H1 (cell line): ENCODE results near the gene IDH2.

ENCODE experiments used
- CHD2 ChIP-seq: IDR thresholded peaks from 2 replicates; pipeline ENCODE4 v1.6.1; 2012; ENCODE audit warnings: low read length, improper control_type of control experiment
- EZH2 ChIP-seq: fragments of 200-600 bp; sonication (generic); IDR thresholded peaks from 2 replicates; pipeline ENCODE4 v1.7.1; 2012; ENCODE audit warnings: low read depth, mild to moderate bottlenecking, moderate library complexity, low read length, inconsistent platforms; ENCODE audit not compliant: severe bottlenecking
- POLR2A ChIP-seq, 2 experiments: IDR thresholded peaks; 1 replicate in 1 of 2; 2 replicates in 1 of 2; pipeline ENCODE4 v1.6.1; 2011; ENCODE audit warnings: low read depth in 2 of 2, low read length in 2 of 2, mild to moderate bottlenecking in 2 of 2; ENCODE audit errors: control extremely low read depth in 1 of 2
- POLR2AphosphoS5 ChIP-seq: IDR thresholded peaks from 2 replicates; pipeline ENCODE4 v1.6.1; 2011; ENCODE audit warnings: low read depth, low read length
- RAD21 ChIP-seq, 2 experiments: IDR thresholded peaks in 1 of 2; conservative IDR thresholded peaks in 1 of 2; 2 replicates each; pipeline ENCODE4 v1.6.1; 2011; ENCODE audit warnings: low read depth in 2 of 2, low read length in 2 of 2, improper control_type of control experiment in 1 of 2, inconsistent platforms in 1 of 2, mild to moderate bottlenecking in 1 of 2, moderate library complexity in 1 of 2
- RNF2 ChIP-seq: fragments of 200-900, 300-1000 bp; sonication (generic); IDR thresholded peaks from 2 replicates; pipeline ENCODE4 v1.7.1; 2016; ENCODE audit warnings: borderline replicate concordance, low read depth, mild to moderate bottlenecking, antibody characterized with exemption, low read length; ENCODE audit not compliant: poor library complexity, severe bottlenecking; ENCODE audit errors: missing control alignments
- ZNF274 ChIP-seq: IDR thresholded peaks from 2 replicates; pipeline ENCODE4 v1.7.0; 2012; ENCODE audit warnings: low read length, borderline replicate concordance; ENCODE audit errors: extremely low read depth
- TF ChIP-seq, protein P1 (sequence below), 3 experiments: IDR thresholded peaks; 1 replicate in 2 of 3; 2 replicates in 1 of 3; pipeline versions ENCODE4 v1.5.1 to v1.6.1; 2011; ENCODE audit warnings: low read length in 3 of 3, mild to moderate bottlenecking in 3 of 3, inconsistent platforms in 2 of 3, low read depth in 1 of 3, moderate library complexity in 1 of 3; ENCODE audit not compliant: insufficient read depth in 1 of 3; ENCODE audit errors: control extremely low read depth in 1 of 3
- TF ChIP-seq, protein P2 (sequence below): IDR thresholded peaks from 2 replicates; pipeline ENCODE4 v1.6.1; 2011; ENCODE audit warnings: low read depth, mild to moderate bottlenecking, low read length; ENCODE audit not compliant: insufficient read depth

DNA sequence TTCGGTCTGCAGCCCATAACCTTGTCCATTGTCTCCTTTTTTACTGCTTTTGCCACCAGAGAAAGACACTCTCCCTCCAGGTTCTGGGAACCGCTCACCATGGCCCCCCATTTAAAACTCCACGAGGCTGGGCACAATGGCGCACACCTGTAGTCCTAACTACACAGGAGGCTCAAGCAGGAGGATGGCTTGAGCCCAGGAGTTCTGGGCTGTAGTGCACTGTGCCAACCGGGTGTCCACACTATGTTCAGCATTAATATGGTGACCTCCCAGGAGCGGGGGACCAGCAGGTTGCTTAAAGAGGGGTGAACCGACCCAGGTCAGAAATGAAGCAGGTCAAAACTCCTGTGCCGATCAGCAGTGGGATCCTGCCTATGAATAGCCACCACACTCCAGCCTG lies 28.0 kb upstream of the IDH2 start:
- TF ChIP-seq RNF2 (no peak), POLR2AphosphoS5 (no peak), POLR2A (IDR thresholded peaks at IDR 0.05; ENCODE audit: control extremely low read depth in 1 of 2, low read depth in 2 of 2, low read length in 2 of 2) (no peak), CHD2 (no peak), ZNF274 (no peak), EZH2 (no peak), RAD21 (IDR thresholded peaks at IDR 0.05 in 1 of 2, conservative IDR thresholded peaks at IDR 0.05 in 1 of 2; ENCODE audit: low read depth in 2 of 2, low read length in 2 of 2) (no peak)
- TF ChIP-seq, protein P1, sequence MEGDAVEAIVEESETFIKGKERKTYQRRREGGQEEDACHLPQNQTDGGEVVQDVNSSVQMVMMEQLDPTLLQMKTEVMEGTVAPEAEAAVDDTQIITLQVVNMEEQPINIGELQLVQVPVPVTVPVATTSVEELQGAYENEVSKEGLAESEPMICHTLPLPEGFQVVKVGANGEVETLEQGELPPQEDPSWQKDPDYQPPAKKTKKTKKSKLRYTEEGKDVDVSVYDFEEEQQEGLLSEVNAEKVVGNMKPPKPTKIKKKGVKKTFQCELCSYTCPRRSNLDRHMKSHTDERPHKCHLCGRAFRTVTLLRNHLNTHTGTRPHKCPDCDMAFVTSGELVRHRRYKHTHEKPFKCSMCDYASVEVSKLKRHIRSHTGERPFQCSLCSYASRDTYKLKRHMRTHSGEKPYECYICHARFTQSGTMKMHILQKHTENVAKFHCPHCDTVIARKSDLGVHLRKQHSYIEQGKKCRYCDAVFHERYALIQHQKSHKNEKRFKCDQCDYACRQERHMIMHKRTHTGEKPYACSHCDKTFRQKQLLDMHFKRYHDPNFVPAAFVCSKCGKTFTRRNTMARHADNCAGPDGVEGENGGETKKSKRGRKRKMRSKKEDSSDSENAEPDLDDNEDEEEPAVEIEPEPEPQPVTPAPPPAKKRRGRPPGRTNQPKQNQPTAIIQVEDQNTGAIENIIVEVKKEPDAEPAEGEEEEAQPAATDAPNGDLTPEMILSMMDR (IDR thresholded peaks at IDR 0.05; ENCODE audit: control extremely low read depth in 1 of 3, insufficient read depth in 1 of 3, low read depth in 1 of 3, low read length in 3 of 3) = no peak
- TF ChIP-seq, protein P2, sequence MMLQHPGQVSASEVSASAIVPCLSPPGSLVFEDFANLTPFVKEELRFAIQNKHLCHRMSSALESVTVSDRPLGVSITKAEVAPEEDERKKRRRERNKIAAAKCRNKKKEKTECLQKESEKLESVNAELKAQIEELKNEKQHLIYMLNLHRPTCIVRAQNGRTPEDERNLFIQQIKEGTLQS = no peak
